22Rv1 (cell line): ENCODE measurements around the gene MS4A4A.

ENCODE experiments used
- CTCF ChIP-seq: fragments of 450-650 bp; IDR thresholded peaks from 2 replicates; pipeline ENCODE4 v1.5.1; 2017; ENCODE audit warnings: mild to moderate bottlenecking
- ZFX ChIP-seq: fragments of 450-650 bp; IDR thresholded peaks from 2 replicates; pipeline ENCODE4 v1.6.1; 2017; ENCODE audit warnings: antibody characterized with exemption, borderline replicate concordance

- no peak for TF ChIP-seq CTCF
- TF ChIP-seq ZFX = no peak
Measured at GRCh38 chr11:60348116-60348515, 67.7 kb downstream of the MS4A4A start.
